ENCODE measurements around the gene DEFB132. TPM values are rescaled to one million over a fixed set of nuclear protein-coding genes. Genes with fewer than 3 reads are reported as not detected.

Gene DEFB132
- total RNA-seq, 1 donor from 2014 or later: 0.32 TPM

GRCh38 chr20:310645-311044 is 53.1 kb downstream of the DEFB132 start:
- no peak for TF ChIP-seq CTCF (IDR thresholded peaks at IDR 0.05)
- Histone ChIP-seq H3K27ac (peak overlapping the region; percentile 17 to 89), H3K4me3 (peak overlapping the region in 1 of 2 donors; percentile 66), H3K4me1 (no peaks in the 10 kb centered on the region), H3K36me3 (no peaks in the 10 kb centered on the region), H3K27me3 (no peaks in the 10 kb centered on the region), H3K9me3 (no peaks in the 10 kb centered on the region)
- intact Hi-C loops (cut with DNase I): loop anchor here (1.0 to 5.0 kb wide), 4 partner anchors 13 to 232 kb away; partner anchors contain the start of genes C20orf96, CSNK2A1 and ZCCHC3
- DNase-seq (ENCODE audit: low spot score in 2 of 2): no peak

Other genes with a start within 250 kb of the DEFB132 start
- not detected for gene DEFB125, start 170.1 kb upstream of the DEFB132 start, total RNA-seq
- gene DEFB126, start 115.1 kb upstream of the DEFB132 start, total RNA-seq: not detected
- not detected for gene DEFB127, start 100.3 kb upstream of the DEFB132 start, total RNA-seq
- gene DEFB128, start 68.0 kb upstream of the DEFB132 start, total RNA-seq: not detected
- not detected for gene DEFB129, start 30.5 kb upstream of the DEFB132 start, total RNA-seq
- 0.32 TPM for gene C20orf96, start 33.0 kb downstream of the DEFB132 start, total RNA-seq
- gene ZCCHC3, start 39.8 kb downstream of the DEFB132 start, total RNA-seq: 15.6 TPM
- 6.2 TPM for gene SOX12, start 67.8 kb downstream of the DEFB132 start, total RNA-seq
- gene NRSN2, start 89.4 kb downstream of the DEFB132 start, total RNA-seq: 24.5 TPM
- gene TRIB3, start 123.0 kb downstream of the DEFB132 start, total RNA-seq: not detected
- gene RBCK1, start 150.6 kb downstream of the DEFB132 start, total RNA-seq: 123 TPM
- gene TBC1D20, start 204.8 kb downstream of the DEFB132 start, total RNA-seq: 32.5 TPM

Data from ascending aorta (tissue), 2 donors.